Pons (tissue), 1 donor: Measurements from ENCODE around the gene NDUFB10.
"Not testable (repeated sequence)": the region's sequence is repeated elsewhere in the genome, so short reads cannot be mapped to it uniquely, and the experiment has no call there.

Experiments
- DNase-seq: peaks from one replicate; pipeline ENCODE4 v3.0.0-alpha.2; 2016; ENCODE audit warnings: low spot score

Gene NDUFB10

DNA sequence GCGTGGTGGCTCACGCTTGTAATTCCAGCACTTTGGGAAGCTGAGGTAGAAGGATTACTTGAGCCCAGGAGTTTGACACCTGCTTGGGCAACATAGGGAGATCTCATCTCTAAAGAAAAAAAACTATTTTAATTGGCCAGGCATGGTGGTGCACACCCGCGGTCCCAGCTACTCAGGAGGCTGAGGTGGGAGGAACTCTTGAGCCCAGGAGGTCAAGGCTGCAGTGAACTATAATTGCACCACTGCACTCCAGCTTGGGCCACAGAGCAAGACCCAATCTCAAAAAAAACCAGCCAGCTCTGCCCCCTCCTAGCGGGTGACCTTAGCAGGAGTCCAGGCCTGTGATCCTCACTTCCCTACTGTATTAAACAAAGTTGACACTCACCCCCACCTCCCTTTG lies 35.2 kb upstream of the NDUFB10 start:
- no peak for DNase-seq

DNA sequence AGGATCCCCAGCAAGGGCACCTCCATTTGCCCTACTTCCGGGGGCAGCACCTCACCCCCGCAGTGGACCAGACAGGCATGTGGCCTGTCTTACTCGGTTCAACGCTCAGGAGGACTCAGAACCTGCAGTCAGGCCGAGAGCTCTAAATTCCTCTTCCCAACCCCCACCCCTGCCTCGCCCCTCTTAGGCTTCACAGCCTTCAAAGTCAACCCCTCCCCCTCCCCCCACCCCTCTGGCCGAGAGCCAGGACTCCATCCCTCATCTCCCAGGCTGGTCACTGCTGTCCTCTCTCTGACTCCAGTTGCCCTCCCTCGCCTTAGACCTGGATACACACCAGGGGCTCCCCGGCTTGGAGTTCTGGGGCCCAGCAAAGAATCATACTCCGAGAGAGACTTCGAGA lies 33.1 kb upstream of the NDUFB10 start:
- no peak for DNase-seq

DNA sequence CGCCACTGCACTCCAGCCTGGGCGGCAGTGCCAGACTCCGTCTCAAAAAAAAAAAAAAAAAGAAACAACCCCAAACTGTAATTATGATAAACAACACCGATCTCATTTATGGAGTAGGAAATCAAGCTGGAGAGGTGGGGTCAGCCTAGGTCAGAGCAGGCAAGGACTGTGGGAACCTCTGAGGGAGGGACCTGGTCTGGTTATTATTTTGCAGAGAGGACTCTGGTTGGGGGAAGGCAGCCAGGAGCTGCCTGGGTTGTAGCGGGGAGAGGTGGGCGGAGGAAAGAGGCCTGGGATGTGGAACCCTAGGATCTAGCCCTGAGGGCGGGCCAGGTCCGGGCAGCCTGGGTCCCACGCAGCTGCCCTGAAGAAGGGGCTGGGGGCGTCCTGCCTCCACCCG lies 30.2 kb upstream of the NDUFB10 start:
- no peak for DNase-seq

DNA sequence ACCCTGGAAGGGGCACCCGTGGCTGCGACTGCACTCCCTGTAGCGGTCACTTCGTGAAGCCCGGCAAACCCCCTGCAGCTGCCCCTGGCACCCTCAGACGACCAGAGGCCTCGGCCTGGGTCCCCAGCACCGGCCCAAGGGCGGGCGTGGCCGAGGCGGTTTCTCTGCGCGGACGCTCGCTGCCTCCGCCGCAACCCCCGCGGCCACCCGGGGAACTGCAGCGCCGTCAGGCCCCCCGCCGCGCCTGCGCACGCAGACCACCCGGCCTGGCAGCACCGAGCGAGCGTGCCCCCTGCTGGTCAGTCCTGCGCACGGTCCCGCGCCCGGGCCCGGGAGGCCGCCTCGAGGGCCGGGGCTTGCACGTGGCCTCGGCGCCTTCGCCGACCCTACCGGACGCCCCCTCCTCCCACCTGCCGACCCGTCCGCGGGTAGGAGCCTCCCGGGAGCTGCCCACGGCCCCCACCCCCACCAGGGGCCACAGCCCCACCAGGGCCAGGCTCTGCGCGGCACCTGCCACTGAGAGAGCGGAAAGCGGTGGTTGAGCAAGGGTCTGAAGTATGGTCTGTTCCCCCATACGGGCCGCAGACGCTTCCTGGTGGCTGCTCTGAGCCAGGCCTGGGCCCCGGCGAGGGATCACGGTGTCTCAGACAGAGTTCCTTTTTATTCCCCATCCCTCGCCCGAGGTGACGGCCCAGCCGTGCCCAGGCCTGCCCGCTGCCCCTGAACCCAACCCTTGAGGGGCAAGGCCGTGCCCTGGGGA lies 29.6 kb upstream of the NDUFB10 start:
- DNase-seq: peak; percentile 56

DNA sequence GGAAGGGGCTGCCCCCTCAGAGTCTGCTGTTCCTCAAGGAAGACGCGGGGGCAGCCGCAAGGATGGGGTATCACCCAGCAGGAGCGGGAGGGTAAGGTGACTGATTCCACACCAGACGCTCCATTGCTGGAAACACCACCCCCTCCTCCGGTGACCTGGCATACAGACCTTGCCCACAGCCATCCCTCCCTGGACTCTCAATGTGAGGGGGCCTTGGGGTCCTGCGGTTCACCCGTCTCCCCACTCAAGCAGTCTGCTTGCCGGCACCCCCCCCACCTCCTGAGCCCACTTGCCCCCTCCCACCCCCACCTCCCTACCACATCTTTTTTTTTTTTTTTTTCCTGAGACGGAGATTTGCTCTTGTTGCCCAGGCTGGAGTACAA lies 29.0 kb upstream of the NDUFB10 start:
- DNase-seq: no peak

DNA sequence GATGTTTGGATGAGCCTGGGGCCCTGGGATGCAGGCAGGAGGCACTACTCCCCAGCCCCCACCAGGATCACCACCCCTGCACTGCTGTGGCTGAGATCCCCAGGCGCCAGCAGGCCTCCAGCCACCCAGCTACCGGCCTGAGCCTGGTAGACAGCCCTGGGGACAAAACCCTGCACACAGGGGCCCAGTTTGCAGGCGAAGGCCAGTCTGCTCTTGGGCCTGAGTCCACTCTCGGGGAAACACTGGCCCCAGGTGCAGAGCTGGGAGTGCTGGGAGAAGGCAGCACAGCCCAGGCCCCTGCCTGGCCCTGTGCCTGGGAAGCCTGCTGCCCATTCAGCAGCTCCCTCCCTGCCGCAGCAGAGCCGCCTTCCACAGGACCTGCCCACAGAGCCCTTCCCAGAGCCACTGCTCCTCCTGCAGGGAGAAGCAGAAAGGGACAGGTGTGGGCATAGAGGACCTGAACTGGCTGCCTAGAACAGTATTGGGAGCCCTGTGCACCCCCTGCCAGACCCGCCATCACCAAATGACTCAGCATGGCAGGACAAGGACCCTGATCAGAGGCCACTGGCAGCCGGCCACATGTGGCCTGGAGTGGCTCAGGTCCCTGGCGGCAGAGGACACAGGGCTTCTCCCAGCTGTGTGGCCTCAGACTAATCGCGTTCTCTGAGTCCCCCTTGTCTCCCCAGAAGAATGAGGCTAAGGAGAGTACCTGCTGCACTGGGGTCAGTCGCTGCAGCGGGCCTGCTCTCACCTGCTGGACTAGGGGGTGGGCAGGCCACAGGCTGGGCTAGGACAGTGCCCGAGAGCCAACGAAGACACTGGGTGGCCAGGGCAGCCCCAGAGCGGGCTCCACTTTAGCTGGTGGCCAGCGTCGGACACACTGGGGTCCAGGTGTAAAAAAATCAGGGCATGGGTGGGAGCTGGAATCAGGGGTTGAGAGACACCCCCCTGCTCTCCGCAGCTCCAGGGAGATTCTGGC lies 27.0 kb upstream of the NDUFB10 start:
- no peak for DNase-seq

DNA sequence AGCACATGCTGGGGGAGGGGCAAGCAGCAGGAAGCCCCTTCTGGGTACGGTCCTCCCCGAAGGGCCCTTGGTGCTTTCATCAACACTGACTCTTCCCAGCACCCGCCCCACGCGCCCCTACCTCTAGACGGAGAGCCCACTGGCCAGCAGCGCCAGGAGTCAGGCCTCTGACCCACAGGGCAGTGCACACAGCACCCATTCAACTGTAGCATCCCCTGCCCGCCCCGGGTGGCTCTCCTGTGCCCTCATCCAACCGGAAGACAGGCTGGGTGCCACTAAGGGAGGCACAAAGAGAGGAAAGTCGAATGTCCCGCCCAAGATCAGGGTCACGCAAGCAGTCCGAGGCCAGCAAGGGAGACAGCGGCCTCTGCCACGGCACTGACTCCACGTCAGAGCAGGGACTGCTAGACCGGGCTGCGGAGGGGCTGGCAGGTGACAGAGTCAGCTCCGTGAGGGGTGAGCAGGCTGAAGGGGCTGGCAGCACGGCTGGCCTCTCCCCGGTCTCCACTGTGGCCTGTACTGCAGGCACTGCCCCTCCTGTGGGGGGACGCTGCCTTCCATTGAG lies 26.2 kb upstream of the NDUFB10 start:
- no peak for DNase-seq

DNA sequence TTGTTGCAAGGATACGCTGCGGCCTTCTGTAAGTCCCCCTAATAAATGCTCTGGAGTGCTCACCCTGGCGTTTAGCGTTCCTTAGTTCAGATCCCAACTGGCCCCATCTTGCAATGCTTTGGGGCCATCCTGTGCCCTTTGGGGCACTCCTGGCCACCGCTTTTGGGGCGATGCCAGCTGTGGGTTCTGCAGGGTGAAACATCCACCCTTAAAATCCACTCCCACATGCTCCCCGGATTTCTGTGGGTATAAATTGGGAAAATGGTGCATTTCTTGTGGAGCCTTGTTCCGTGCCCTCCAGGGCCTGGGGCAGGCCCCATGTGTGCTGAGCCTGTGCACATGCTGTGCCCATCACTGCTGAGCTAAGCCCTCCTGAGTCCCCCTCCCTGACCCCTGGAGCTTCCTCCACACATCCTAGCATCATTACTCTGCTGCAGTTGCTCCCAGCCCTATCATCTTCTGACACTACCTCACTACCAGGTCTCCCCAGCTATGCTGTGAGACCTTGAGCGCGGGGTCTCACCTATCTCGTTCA lies 22.3 kb upstream of the NDUFB10 start:
- no peak for DNase-seq

DNA sequence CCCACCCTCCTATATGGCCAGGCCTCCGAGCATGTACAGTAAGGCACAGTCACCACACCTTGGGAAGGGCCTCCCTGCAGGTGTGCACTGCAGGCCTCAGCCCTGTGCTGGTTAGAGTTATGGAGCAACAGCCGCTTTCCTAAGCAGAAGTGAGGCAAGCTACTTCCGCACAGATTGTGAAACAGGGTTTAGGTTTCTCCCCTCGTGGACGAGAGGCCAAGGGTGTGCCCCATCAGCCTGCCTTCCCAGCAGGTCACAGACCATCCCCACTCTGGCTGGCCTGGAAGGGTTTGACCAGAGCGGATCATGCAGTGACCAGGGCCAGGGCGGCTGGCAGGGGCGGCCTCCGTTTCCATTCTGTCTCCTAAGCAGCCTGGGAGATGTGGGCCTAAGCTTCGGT lies 21.0 kb upstream of the NDUFB10 start:
- DNase-seq: no peak

DNA sequence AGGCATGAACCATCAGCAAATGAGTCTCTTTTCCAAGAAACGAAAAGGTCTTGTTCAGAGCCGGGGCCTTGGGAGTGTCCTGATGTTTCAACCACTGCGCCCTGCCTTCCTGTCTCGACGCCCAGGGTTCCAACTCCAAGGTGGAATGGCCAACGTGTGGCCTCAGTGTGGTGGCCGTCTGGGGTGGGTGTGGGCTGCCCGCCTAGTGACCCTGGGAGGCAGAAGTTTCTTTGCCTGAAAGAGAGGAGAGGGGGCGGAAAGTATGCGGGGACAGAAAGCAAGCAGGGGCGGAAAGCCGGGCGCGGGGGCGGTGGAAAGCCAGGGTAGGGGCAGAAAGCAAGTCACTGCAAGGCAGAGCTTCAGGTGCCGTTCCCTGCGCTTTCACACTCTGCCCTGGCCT lies 20.4 kb upstream of the NDUFB10 start:
- DNase-seq: no peak

DNA sequence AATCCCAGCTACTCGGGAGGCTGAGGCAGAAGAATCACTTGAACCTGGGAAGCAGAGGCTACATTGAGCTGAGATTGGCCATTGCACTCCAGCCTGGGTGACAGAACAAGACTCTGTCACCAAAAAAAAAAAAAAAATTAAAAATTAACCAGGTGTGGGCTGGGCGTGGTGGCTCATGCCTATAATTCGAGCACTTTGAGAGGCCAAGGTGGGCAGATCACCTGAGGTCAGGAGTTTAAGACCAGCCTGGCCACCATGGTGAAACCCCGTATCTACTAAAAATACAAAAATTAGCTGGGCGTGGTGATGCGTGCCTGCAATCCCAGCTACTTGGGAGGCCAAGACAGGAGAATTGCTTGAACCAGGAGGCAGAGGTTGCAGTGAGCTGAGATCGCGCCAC lies 19.5 kb upstream of the NDUFB10 start:
- DNase-seq: not testable (repeated sequence)

DNA sequence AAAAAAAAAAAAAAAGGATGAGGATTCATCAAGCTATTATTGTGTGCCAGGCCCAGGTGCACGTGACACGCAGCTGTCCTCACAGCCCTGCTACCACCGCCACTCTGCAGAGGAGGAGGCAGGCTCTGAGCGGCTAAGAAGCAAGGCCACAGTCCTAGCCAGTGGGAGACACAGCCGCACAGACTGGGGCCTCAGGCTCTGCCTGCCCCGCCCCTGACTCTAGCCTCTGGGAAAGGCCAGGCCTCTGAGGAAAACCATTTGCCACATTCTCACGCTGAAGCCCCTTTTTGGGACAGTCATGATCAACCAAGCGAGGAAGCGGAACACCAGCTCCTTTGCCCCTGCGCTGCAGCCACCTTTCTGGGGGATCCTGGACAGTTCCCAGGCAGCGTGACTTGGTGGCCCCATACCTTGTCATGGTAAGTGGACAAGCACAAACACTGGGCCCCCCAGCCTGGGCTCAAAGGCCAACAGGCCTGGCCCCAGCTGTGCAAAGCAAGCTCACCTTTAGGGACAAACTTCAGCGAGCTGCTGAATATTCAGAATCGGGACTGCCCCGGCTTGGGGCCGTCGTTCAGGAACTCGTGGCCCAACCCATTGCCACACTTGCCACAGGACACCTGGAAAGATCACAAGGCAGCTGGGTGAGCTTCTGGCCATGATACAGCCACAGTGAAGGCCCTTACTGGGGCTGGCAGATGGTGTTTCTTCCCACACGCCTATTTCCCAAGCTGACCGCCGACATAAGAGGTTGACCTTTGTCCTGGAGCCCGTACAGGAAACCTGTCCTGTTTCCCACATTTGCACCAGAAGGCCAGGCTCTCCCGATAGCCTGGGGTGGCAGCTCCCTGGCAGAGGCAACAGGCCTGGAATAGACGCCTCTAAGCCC lies 18.8 kb upstream of the NDUFB10 start:
- no peak for DNase-seq

DNA sequence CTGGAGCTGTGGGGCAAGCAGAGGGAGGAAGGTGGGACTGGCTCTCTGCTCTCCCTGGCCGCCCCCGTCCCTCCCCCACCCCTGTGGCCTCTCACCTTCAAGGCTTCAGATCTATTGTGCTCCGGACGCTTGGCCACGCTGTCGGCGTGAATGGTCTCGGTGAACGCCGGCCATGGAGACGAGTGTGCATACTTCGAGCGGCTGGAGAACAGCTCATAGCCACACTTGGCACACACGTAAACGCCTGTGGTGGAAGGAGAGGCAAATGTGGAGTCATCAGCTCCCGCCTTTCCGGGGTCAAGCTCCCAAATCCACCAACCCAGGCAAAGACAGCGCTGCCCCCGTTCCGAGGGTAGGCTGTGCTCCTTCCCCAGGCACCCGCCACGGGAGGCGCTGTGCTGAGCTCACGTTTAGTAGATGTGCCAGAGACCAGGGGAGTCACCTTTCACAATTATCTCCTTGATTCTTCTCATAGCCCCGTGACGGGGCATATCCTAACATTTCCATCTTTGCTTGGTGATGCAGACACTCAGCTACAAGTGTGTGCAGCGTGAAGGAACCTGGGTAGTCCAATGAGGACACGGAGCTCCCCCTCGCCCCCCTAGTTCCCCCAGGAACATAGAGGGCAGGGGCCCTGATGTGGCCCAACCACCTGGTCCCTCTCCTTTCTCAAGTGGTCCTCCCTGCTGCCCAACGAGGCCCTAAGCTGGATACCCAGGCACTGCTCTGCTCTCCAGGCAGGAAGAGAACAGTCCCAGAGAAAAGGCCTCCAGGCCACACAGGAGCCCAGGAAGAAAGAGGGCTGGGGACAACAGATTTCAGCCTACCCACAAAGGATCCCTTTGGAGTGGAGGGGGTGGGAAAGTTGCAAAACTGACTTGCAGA lies 17.9 kb upstream of the NDUFB10 start:
- DNase-seq: no peak

DNA sequence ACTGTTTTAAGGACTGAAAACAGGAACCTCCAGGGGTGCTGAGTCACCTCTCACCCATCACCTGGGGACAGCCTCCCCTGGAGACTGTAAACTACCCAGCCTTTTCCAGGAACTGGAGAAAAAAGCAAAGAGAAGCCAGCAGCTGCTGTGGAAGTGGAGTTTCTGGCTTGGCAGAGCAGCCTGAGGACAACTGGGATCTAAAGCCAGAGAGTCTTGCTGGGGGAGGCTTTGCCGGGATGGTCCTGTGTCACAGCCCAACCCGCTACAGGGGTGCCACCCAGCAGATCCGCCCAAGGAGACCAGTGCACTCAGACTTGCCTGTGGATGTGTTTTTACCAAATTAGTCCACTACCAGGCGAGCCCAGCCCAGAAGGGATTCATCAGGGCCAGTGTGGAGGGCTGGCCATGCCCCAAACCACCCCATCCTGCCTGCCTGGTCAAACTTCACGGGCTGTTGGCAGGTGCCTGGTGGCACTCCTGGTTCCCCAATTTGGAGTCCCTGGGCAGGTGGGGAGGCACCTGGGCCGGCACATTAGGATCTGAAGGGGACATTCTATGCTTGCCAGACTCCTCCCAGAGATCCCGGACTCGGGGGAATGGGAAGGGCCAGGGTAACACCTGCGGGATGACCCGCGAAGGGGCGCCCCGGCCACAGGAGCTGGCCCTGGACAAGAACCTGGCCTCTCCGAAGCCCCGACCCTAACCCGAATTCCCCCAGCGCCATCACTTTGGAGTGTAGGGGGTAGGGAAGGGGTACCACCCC lies 17.1 kb upstream of the NDUFB10 start:
- no peak for DNase-seq

DNA sequence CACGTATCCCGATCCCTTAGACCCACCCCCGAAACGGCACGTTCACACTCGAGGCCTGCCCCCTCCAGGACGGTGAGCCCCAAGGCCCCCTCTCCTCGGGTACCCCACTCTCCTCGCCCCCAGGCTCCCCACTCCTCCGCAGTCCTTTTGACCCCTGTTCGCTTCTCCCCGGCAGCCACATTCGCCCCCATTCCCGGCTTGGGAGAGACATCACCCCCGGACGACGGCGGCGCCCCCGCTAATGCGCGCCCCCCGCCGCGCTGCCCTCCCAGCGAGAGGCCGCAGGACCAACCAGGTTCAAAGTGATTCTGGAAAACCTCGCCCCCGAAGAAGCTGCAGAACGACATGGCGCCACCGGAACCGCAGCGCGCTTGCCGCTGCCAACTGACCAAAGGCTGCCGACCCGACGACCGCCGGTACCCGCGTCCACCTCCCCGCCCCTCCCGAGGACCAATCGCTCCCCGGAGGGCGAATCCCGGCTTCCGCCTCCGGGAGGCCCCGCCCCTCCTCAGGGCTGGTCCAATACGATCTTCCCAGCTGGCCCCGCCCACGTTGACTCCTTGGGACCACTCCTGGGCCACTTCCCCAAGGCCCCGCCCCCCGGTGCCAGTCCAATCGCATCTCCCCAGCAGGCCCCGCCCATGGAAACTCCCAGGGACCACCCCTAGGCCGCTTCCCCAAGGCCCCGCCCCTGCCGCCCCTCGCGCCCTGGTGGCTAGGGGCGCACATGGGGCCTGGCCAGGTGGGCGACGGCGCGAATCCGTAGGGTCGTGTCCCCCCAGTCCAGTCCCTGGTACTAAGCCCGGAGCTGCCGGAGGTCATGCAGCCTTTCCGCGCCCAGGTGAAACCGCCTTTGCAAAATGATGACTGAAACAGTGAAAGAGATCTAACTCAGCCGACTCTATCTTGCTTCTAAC lies 16.3 kb upstream of the NDUFB10 start, which contains the start of gene MSRB1:
TSS of gene MSRB1 (minus strand) at position 390 of the 917 bp plus-strand sequence. CDS start at position 347, 43 bp downstream.
- peak; percentile 99 for DNase-seq

DNA sequence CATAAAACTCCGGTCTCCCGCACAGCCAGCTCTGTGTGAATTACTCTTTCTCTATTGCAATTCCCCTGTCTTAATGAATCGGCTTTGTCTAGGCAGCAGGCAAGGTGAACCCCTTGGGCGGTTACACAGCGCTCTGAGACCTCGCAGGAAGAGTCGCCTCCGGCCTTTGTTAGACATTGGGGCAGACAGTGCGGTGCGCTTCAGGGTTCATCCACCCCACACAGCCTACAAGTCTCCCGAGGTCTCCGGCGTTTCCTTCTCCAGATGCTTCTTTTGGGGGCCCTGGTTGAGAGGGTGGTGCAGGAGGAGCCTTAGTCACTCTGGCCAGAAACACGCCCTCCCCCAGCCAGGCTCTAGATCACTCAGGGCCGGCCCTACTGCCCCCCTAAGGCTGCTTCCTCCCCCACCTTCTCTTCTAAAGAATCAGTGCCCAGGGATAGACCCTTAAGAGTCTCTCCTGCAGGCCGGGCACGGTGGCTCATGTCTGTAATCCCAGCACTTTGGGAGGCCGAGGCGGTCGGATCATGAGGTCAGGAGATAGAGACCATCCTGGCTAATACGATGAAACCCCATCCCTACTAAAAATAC lies 14.6 kb upstream of the NDUFB10 start:
- no peak for DNase-seq

DNA sequence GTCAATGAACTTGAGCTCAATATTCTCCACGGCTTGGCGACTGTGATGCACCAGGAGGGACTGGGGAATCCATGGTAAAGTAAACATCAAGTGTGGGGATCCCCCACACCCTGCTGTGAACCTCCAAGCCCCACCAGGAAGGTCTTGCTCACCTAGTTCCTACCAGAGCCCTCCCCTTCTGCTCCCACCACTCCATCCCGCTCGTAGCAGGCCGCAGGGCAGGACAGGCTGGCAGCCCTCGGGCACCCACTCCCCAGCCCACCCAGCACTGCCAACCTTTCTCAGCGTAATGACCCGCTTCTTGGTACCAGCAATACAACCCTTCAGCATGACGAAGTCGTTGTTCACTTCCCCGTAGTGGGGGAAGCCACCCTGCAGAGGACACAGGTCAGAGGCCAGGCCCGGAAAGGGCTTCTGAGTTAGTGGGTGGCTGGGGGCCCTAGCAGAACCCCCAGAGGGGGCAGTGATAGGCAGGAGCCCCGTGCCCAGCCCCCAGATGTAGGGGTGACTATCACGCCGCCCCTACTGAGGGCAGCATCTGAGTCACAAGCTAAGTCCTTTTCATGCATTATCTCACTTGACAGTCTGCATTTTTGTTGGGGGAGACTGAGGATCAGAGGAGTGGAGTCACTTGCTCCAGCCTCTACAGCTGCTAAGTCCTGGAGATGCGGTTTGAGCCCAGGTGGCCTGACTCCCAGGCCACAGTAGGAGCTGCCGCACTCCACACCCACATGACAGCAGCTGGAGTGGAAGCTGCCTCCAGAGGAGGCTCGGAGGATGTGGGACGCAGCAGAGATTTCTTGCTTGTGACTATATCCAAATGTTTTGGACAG lies 13.6 kb upstream of the NDUFB10 start:
- DNase-seq: no peak
